HEK293 (cell line): ENCODE results near the gene ANTXR1.

ENCODE experiments used
- CTCF ChIP-seq: fragments of 450-650 bp; formaldehyde crosslinking; IDR thresholded peaks from 2 replicates; pipeline ENCODE4 v1.5.1; 2016; ENCODE audit warnings: missing biosample characterization, missing genetic modification characterization
- HOXA7 ChIP-seq: sonication (generic); formaldehyde crosslinking; IDR thresholded peaks from 2 replicates; pipeline ENCODE4 v1.8.1; 2022; ENCODE audit warnings: missing genetic modification reagents, borderline replicate concordance
- PATZ1 ChIP-seq: fragments of 450-650 bp; formaldehyde crosslinking; IDR thresholded peaks from 2 replicates; pipeline ENCODE4 v1.5.1; 2016; ENCODE audit warnings: missing biosample characterization, missing genetic modification characterization
- SP2 ChIP-seq: fragments of 450-650 bp; formaldehyde crosslinking; IDR thresholded peaks from 2 replicates; pipeline ENCODE4 v1.5.1; 2016; ENCODE audit warnings: missing biosample characterization, missing genetic modification characterization
- YY1 ChIP-seq: fragments of 450-650 bp; formaldehyde crosslinking; IDR thresholded peaks from 2 replicates; pipeline ENCODE4 v1.5.1; 2018; ENCODE audit warnings: missing biosample characterization, missing genetic modification characterization
- ZBTB20 ChIP-seq: fragments of 450-650 bp; formaldehyde crosslinking; IDR thresholded peaks from 2 replicates; pipeline ENCODE4 v1.5.1; 2016; ENCODE audit warnings: missing biosample characterization, missing genetic modification characterization
- ZBTB26 ChIP-seq: fragments of 450-650 bp; formaldehyde crosslinking; optimal IDR thresholded peaks from 2 replicates; pipeline ENCODE3; 2016; ENCODE audit warnings: missing biosample characterization, mild to moderate bottlenecking, missing genetic modification characterization
- ZNF121 ChIP-seq: fragments of 450-650 bp; formaldehyde crosslinking; IDR thresholded peaks from 2 replicates; pipeline ENCODE4 v1.5.1; 2016; ENCODE audit warnings: missing biosample characterization, missing genetic modification characterization
- ZNF335 ChIP-seq: fragments of 450-650 bp; formaldehyde crosslinking; conservative IDR thresholded peaks from 2 replicates; pipeline ENCODE4 v1.5.1; 2016; ENCODE audit warnings: missing biosample characterization, missing genetic modification characterization
- ZNF362 ChIP-seq: fragments of 450-650 bp; formaldehyde crosslinking; IDR thresholded peaks from 2 replicates; pipeline ENCODE4 v1.5.1; 2016; ENCODE audit warnings: missing biosample characterization, missing genetic modification characterization
- ZNF513 ChIP-seq: fragments of 450-650 bp; IDR thresholded peaks from 2 replicates; pipeline ENCODE4 v1.5.1; 2018; ENCODE audit warnings: missing biosample characterization, missing genetic modification characterization

GRCh38 chr2:69275490-69275889 is 262.5 kb downstream of the ANTXR1 start:
- TF ChIP-seq PATZ1, result no peak
- no peak for TF ChIP-seq SP2 (tag by site-specific recombination)
- no peak for TF ChIP-seq CTCF (tag by site-specific recombination)
- TF ChIP-seq ZNF335 (tag by site-specific recombination), result no peak
- no peak for TF ChIP-seq ZBTB20
- no peak for TF ChIP-seq YY1 (tag by site-specific recombination)
- no peak for TF ChIP-seq ZNF362 (tag by site-specific recombination)
- no peak for TF ChIP-seq ZNF121 (tag by site-specific recombination)
- no peak for TF ChIP-seq ZNF513
- no peak for TF ChIP-seq HOXA7 (CRISPR knock-in tag)
- TF ChIP-seq ZBTB26 (tag by site-specific recombination), result no peak
